Measurements from ENCODE around the gene ADRA2B. TPM values are rescaled to one million over a fixed set of nuclear protein-coding genes. Genes with fewer than 3 reads are reported as not detected.

The ADRA2B gene
- total RNA-seq, 1 donor from 2014 or later: 5.0 TPM

DNA sequence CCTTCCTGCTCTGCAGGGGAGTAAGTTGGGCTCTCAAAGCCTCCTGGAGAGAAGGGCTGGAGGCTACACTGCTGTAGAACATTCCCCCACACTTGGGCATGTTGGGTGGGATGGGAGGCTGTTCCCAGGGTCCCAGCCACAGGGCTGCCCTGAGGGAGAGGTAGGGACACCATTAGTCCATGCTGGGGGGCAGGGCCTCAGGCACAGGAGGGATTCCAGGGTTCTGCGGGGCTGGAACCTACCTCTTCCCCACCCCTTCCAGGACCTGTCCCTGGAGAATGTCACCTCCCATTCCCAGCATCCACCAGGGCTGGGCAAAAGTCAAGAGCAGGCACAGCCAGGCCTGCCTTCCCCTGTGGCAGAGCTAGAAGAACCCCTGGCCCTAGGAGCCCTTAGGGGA lies 6.9 kb upstream of the ADRA2B start:
- intact Hi-C loops (cut with micrococcal nuclease): no loop called here
- DNase-seq: peak; percentile 13

DNA sequence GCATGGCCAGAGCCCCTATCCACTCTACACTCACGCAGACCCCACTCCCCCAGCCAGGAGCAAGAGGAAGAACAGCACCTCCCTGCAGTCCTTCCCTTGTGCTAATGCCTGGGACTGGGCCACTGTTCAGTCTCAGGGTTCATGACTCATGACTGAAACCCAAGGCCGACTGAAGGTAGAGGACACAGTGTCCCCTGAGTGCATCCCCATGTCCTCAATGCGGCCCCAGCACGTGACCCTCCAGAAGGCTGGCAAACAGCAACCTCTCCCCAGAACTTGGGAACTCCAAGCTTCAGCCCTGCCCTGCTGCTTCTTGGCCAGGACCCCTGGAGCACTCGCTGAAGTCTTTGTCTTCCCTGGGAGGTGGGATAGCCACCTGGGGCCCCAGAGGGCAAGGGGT lies 6.0 kb upstream of the ADRA2B start:
- intact Hi-C loops (cut with micrococcal nuclease): no loop called here
- DNase-seq: peak; percentile 13
- no peak for ATAC-seq

More for the DNA sequence above, 6.9 kb upstream of the ADRA2B start:
- ATAC-seq: no peak

DNA sequence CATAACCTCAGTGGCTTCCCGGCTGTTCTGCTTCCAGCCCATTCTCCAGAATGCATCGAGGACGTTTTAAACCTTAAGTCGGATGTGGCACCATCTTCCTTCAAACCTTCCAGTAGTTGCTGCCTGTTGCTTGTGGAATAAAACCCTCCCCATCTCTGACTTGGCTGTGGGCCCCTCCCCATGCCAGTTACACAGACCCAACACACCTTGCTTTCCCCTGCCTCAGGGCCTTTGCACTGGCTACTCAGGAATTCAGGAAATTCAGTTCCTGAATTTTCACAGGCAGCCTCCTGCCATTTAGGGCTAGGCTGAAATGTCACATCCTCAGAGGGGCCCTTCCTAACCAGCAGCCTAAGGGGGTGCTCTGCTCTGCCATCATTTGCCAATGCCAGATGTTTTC lies 5.0 kb upstream of the ADRA2B start:
- ATAC-seq (no peak), DNase-seq (no peak)
- intact Hi-C loops (cut with micrococcal nuclease): no loop called here

DNA sequence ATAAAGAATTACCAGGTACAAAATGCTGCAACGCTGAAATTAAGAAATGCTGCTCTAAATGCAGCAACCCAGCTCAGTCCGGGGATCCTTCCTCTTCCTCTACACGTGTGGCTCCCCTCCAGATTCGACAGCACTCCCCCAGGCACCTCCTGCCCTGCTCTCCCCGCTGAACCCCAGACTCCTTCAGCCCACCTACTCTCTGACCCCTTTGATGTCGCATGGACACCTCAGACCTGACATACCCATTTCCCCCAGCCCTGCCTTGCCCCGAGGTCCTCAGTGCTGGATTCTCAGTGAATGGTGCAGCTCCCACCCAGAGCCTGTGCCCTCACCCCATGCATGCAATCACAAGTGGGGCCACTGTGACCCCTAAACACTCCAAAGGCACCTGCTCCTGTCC lies 4.6 kb upstream of the ADRA2B start:
- no peak for ATAC-seq
- intact Hi-C loops (cut with micrococcal nuclease): no loop called here

DNA sequence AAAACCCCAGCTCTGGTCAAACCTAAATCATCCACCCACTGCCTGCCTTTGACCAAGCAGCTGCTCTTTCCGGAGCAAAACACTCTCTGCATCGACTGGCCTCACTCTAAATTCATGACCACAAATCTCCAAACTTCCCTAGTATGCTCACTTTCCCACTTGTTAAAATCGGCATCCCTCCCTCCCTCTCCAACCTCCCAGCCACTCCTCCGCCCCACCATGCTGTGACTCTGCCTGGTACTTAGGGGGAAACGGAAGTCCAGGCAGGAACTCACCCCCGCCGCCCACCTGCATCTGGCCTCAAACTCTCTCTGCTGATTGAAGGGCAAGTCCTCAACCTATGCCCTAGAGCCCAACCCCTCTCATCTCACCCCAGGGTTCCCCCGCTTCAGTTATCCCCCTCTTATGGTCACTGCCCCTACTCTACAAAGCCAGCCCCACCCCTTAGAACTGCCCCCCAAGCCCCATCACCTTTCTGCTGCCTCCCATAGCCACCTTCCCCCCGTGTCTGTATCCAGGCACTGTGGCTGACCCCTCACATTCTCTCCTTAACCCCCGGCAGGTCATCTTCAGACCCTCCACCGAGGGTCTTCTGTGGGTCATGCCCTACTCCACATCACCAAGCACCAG lies 3.8 kb upstream of the ADRA2B start:
- intact Hi-C loops (cut with micrococcal nuclease): no loop called here
- ATAC-seq (no peak), DNase-seq (no peak)

More for the DNA sequence above, 4.6 kb upstream of the ADRA2B start:
- DNase-seq: peak; percentile 18

DNA sequence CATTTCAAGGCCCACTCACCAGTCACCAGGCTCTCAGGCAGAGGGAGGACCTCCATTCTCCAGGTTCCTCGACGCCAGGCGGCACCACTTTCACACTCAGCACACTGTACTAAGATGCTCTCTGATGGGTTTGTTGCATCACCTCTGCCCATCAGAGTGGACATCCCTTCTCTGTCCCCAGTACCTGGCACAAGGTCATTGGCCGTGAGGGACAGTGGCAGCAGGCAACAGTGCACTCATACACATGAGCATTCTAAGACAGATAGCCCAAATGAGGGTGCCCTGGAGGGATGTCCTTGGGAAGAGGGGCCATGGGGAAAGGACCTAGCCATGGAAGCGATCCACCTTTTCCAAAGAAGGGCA lies 3.0 kb upstream of the ADRA2B start:
- DNase-seq (no peak), ATAC-seq (no peak)
- intact Hi-C loops (cut with micrococcal nuclease): no loop called here

DNA sequence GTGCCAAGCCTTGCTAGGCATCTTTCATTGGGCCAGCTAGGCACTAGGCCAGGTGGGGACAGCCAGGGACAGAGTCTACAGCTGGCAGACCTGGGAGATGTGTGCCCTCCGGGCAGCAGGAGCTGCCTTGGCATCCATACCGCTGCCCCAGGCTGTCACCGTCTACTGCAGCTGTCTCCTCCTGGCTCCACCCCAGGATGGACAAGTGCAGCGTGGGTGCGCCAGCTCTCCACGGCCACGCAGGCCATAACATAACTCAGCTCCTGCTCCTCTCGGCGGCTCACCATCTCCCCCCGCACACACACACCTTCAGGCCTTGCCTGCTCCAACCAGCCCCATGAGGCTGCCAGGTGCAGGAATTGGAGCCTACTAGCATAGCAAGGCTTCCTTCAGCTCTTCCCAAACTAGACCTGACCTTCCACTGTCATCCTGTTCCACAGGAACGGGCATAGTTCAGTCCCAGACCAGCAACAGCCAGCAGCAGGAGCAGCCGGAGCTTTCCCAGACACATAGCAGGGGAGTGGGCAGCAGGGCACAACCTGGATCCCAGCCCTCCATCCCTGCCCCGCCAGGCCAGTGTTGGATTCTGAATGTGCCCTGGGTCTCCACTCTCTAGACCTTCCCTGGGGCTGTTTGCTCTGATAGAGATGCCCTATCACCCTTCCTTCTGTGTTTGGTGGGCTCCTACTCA lies 2.5 kb upstream of the ADRA2B start:
- no peak for DNase-seq
- intact Hi-C loops (cut with micrococcal nuclease): no loop called here

DNA sequence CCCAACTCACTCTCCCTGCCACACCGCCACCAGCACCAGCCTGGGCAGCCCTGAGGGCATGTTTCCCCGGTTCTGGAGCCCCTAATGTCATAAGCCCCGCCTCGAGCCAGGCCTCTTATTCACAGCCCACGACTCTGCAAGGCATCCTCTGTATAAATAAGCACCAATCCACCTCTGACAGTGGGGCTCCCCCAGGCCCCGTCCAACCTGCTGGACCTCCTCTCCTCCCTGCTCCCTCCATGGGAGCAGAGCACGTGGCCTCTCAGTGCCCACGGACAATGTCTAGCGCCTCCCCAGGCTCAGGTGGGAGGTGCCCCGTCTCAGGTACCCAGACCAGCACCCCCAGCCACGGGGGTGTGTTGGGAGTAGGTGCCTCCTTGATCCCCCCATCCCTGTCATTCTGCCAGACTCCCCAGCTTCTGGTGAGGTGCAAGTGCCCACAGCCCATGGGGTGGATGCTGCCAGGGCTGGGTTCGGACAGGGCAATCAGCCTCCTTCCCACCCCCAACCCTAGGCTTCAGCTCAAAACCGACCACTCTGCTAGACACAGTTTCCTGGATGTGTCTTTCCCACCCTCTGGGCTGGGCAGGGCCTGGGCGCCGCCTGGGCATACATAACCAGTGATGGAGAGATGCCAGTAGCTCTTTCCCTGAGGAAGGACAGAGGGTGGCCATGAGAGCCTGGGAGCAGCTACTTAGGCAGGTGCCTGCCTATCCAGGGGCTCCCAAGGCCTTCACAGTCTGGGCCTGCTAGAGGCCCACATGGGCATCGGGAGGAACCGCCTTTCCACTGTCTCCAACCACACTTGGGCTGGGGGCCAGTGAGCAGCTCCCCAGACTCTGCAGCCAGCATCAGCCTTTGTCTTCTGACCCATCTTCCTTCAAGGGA lies 1.6 kb upstream of the ADRA2B start:
- DNase-seq: peak; percentile 29
- intact Hi-C loops (cut with micrococcal nuclease): no loop called here
- ATAC-seq: no peak

More for the DNA sequence above, 2.5 kb upstream of the ADRA2B start:
- no peak for ATAC-seq

DNA sequence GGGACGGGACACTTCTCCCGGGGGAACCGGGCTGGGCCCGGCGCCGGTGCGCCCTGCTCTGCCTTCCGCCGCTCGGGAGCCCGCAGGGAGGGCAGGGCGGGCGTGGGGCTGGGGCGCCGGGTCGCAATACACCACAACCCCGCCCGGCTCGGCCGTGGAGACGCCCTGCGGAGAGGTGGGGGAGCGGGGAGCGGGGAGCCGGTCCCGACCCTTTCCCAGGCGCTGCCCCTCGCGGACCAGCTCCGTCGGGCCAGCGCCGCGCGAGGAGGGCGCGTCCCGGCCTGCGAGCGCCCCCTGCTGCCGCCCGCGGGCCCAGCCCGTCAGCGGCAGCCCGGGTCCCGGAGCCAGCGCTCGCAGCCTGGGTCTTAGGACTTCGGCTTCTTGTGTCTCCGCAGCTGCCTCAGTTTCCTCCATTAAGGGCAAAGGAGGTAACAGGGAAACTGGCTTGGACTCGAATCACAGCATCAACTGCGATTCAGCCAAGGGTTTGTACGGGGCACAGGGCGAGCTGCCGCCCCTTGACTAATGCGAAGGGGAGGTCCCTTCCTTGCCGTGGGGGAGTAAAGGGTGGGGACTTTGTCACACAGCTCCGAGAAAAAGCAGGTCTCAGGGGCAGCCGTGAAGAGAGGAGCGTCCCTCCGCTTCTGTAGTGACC lies 635 bp upstream of the ADRA2B start:
- peak; percentile 90 for ATAC-seq
- peak; percentile 81 for DNase-seq
- intact Hi-C loops (cut with micrococcal nuclease): no loop called here

DNA sequence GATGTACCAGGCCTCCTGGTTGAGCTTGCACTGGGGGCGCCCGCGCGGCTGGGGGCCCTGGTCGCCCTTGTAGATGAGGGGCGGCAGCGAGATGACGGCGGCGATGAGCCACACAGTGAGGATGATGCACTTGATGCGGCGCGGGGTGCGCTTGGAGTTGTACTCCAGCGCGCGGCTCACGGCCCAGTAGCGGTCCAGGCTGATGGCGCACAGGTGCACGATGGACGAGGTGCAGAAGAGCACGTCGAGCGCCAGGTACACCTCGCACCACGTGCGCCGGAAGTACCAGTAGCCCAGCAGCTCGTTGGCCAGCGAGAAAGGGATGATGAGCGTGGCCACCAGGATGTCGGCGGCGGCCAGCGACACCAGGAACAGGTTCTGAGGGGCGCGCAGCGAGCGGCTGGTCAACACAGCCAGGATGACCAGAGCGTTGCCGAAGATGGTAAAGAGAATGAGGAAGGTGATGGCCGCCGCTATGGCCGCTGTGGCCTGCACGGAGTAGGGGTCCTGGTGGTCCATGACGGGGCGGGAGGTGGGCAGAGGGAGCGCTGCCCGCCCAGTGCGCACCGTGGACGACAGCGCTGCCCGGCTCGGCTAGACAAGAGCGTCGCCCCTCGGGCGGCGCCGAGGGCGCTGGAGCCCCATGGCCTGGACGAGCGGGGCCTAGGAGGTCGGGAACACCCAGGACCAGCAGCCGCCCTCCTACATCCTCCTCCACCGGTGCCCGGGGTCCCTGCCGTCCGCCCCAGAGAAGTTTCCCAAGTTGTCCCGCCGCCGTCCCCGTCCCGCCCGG lies 544 bp downstream of the ADRA2B start:
- DNase-seq: peak; percentile 25
- ATAC-seq: peak; percentile 5
- intact Hi-C loops (cut with micrococcal nuclease): no loop called here

DNA sequence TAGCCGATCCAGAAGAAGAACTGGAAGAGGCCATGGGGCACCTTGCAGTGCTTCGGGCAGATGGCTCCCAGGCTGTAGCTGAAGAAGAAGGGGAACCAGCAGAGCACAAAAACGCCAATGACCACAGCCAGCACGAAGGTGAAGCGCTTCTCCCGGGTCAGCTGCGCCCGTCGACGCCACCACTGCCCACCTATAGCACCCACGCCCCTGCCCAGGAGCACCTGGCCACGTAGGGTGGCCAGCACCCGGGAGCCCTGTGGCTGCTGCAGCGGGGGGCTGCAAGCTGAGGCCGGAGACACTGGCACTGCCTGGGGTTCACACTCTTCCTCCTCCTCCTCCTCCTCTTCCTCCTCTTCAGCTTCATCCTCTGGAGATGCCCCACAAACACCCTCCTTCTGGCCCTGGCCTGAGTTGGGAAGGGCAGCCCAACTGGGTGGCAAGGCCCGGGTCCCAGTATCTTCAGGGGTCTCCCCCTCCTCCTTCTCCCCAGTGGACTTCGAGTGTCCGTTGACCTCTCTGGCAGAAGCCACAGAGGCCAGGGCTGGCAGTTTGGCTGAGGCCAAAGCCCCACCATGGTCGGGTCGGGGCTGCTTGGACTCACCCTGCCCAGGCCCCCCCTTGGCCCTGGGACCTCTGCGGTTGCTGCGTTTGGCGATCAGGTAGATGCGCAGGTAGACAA lies 1.3 kb downstream of the ADRA2B start:
- intact Hi-C loops (cut with micrococcal nuclease): no loop called here
- DNase-seq (peak; percentile 26), ATAC-seq (no peak)

DNA sequence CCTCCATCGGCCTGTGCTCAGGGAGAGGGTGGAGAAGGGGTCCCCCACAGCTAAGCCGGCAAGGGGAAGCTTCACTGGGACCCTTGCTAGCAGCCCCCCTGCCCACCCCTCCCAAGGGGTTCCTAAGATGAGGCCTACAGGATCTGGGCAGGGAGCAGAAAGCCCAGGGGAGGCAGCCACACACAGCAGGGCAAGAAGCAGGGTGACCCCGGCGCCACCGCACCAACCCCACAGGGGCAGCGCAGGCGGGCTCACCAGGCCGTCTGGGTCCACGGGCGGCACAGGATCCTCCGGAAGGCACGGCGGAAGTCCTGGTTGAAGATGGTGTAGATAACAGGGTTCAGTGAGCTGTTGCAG lies 1.8 kb downstream of the ADRA2B start:
- intact Hi-C loops (cut with micrococcal nuclease): no loop called here
- ATAC-seq: no peak
- DNase-seq: peak; percentile 15

DNA sequence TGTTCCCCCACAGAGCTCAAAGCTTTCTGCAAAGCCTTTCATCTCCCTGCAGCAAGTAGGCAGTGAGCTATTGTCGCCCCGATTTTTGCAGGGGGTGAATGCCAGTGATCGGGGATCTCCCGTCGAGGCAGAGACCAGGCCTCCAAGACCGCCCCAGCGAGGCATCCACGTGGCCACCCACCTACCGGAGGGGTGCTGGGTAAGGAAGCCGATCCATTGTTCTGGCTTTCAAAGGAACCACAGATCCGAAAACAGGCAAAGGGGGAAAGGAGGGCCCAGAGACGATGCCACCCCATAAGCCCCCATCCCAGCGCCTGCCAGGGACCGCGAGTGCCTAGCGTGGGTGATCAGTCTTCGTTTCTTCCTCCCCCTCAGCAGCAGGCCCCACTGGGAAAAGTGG lies 2.4 kb downstream of the ADRA2B start:
- ATAC-seq: no peak
- intact Hi-C loops (cut with micrococcal nuclease): no loop called here
- DNase-seq: peak; percentile 15

DNA sequence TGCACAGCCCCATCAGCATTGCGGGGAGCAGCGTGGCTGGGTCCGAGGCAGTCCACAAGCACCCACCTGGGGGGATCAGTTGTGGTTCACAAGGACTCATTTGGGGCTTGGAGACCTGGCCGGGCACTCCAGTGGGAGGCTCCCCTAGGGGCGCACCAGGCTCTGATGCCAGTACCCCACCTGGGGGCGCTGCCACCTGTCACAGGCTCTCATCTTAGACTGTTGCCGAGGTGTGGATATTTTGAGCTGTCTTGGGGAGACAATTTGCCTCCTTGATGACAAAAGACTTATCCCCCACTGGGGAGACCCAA lies 3.0 kb downstream of the ADRA2B start:
- ATAC-seq: no peak
- peak; percentile 18 for DNase-seq
- intact Hi-C loops (cut with micrococcal nuclease): no loop called here

DNA sequence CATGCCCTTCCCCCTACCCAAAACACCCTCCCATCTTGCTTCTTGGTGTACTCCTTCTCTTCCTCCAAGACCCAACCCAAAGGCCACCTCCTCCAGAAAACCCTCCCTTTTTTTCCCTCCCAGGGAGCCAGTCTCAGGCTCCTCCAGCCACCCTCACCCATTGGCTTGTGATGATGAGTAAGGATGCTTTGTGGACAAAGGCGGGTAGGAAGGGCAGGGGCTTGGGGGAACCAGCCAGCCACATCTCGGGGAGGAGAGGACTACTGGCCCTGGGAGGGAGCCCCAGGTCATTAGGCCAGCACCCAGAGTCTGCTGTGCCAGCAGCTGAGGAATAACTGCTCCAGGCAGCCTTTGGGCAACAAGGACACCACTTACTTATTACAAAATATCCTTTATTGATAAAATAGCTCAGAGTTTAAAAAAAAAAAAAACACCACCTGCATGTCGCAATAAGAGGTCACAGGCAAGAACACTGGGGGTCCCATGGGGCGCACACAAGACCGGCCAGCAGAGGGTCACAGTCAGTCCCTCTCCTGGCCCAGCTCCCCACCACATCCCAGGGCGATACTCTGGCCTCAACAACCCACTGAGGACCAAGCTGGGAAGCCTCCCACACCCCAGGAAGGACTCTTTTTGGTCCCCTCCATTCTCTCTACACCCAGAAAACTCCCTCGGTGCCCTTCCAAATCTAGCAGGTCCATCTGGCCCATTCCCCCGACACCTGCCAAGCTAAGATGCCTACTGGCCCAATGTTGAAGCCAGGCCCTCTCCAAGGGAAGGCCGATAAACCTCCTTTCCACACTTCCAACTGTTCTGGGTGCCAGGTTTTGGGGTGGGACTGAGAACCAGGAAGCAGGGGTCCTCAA lies 3.6 kb downstream of the ADRA2B start:
- DNase-seq: peak; percentile 14
- no peak for ATAC-seq
- intact Hi-C loops (cut with micrococcal nuclease): no loop called here

DNA sequence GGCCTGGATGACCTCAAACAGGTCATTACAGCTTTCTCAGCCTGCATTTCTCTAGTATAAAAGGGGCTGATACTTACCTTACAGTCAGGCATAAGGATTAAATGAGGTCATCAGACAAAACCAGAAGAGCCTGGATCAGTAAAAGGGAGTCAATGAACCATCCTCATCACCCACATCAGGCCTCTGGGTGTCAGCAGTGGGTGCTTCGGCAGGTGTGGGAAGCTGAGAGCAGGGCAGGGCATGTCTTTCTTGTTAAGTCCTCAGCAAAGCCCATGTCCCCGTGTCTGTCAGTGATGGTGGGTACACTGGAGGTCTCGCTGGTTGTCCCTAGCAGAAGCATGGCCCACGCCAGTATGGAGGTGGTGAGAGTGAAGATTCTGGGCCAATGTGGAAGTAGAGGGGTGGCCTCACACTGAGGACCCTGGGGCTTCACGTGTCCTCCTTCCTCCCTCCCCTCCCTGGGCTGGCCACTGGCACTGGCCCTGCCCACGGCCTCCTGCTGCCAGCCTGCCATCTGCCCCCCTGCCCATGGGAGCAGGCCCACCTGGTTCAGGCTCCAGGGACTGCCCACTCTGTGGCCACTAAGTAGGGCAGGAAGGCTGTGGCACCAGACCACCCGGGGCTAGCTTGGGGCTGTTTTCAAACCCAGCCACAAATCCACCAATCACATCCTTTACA lies 4.4 kb downstream of the ADRA2B start:
- no peak for ATAC-seq
- intact Hi-C loops (cut with micrococcal nuclease): no loop called here
- no peak for DNase-seq

DNA sequence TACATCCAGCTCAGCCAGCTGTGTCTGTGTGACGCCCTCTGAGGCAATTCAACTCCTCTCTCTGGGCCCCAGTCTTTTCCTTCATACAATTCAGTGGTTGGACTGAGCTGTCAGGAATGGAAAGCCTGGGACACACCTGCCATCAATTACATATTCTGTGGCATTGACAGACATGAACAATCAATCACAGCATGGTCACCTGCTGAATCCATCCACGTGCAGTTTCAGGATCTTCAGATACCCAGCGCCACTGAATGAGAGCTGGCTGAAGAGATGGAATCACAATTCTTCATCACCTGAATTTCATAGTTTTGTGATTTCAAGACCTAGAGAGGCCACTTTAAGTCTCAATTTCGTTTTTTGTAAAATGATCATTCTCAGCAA lies 5.1 kb downstream of the ADRA2B start:
- DNase-seq (no peak), ATAC-seq (no peak)
- intact Hi-C loops (cut with micrococcal nuclease): no loop called here

All from left ventricle myocardium superior (tissue), 1 donor.